Stimulated activated CD4-positive, alpha-beta T cell treated with anti-CD3 and anti-CD28 coated beads, Interleukin-4, amount 100 ng/mL, for 4 hours (primary cell): ENCODE results near the gene CRTC1.
"Not testable (repeated sequence)": the region's sequence is repeated elsewhere in the genome, so short reads cannot be mapped to it uniquely, and the experiment has no call there.

ENCODE experiments used
- DNase-seq, 2 experiments: peaks; one replicate each; pipeline ENCODE4 v3.0.0-alpha.2; 2020

CRTC1 gene

DNA sequence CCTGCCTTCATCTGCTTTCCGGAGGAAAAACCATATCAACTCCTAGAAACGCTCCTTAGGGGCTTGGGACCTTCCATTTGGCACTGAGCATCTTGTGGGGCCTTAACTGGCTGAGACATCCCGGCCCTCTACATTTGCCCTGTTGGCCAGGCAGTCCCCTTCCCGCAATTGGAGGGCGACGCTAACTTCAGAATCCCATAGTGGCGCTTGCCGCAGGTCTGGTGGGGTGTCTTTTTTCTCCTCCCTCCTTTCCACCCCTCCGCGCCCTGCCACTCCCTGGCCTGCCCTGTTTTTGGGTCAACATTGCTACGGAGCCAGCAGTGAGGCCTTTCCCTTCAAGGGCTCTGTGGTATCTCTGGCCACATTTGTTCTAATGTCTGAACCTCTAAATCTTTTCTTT is 13.6 kb upstream of the CRTC1 start:
- no peak for DNase-seq

DNA sequence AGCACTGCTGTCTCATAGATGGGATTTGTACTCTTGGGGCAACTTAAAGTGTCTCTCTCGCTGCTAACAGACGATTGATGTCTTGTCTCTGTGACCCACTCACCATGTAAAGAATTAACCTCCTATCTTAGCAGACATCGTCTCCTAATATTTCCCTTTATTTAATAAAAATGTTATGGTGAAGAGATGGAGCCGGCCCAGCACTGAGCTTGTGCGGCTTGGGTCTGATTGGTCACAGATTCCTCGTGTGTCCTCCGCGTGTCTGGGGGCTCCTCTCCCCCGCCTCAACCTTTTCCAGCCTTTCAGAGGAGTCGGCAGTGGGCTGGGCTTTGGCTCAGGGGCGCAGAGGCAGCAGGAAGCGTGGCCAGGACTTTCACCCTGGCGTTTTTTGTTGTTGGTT is 13.2 kb upstream of the CRTC1 start:
- DNase-seq = no peak

DNA sequence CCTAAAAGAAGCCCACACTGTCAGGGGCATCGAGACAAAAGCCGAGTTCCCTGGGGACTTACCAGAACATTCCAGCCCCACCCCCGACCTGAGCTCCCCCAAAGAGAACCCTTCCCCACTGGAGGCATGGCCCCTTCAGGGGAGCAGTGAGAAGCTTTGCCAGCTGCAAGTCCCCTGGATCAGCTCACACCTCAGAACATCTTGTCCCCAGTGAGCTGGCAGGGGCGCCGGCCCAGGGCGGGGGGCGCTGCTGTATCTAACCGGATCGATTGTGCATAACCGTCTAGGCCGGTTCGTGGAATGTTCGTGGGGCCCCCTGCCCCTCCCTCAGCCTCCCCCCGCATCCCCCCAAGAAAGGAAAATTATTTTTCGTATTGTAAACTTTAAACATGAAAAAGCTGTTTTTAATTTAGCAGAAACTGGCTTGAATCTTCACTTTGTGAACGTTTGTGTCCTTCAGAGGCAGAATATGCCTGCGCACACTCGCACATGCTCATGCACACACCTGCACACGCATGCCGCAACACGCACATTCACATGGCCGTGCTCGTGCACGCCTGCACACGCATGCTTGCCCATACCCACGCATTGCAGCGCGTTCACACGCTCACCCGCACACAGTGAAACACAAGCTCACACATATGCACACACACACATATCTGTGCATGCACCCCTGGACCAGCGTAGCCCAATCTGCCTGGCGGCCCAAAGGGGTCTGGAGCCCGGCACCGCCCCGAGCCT is 12.0 kb upstream of the CRTC1 start:
- DNase-seq = no peak

DNA sequence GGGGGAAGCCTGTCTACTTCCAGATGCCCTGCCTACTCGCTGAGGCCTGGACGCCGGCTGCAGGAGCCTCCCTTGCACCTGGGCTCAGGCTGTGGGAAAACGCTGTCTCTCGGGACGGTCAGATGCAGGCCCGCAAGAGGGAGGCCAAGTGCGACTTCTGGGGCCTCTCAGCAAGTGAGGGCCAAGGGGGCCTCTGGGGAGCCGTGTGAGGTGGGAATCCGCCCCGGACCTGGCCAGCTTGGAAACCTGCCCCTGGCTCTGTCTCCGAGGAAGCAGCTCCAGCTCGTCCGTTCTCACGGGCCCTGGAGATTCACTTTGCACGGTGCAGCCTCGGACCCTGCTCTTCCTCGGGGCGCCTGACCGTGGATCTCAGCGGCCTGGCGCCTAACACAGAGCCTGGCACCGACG is 11.4 kb upstream of the CRTC1 start:
- DNase-seq = no peak

DNA sequence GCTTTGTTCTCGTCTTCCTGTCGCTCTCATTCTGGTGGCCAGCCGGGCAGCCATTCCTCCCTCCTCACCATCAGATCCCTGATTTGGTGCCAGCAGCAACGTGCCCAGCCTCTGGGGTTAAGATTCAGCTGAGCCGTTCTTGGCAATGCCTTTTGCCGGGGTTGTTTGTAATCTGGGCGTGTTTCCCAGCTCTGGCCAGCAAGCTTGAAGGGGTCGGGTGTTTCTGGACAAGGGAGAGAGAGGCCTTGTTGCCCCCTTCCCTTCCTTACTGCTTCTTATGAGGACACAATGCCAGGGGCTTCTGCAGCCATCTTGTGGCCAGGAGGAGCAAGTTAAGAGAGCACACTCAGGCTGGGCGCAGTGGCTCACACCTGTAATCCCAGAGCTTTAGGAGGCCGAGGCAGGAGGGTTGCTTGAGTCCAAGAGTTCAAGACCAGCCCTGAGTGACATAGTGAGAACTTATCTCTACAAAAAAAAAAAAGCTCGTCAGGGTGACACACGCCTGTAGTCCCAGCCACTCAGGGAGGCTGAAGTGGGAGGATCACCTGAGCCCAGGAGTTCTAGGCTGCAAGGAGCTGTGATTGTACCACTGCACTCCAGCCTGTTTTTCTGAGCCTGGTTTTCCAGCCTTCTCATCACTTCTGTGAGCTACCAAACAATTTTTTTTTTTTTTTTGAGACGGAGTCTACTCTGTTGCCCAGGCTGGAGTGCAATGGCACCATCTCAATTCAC is 10.7 kb upstream of the CRTC1 start:
- no peak for DNase-seq

DNA sequence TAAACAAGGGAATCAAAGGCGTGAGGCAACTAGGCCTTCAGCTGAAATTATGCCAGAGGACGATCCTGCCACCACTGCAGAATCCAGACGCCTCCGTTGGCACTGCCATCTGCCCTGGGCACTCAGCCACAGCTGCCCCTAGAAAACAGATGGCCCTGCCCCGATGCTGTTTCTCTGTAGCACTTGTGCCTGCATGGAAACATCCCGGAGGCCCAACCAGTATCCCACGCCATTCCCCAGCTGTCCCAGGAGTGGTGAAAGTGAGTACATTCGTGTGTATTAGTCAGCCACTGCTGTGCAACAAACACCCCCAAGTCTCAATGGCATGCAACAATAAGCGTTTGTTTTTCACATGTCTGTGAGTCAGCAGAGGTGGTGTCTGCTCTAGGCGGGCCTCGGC is 8.9 kb upstream of the CRTC1 start:
- DNase-seq = no peak

DNA sequence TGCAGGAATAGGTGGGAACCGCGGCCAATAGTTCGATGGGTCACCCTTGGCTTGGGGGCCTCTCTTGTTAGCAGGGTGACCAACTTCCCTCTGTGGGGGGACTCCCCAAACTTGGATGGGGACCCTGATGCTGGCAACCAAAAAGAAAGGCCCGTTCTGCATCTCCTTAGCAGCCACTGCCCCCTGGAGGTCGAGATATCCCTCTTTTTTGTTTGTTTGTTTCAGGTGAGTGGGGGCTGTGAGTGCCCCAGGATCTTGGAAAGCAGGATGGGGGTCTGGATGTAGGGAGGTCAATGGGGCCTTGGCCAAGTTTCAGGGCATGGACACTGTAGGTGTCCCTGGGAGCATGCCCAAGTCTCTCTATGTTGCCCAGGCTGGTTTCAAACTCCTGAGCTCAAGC is 7.7 kb upstream of the CRTC1 start:
- no peak for DNase-seq

DNA sequence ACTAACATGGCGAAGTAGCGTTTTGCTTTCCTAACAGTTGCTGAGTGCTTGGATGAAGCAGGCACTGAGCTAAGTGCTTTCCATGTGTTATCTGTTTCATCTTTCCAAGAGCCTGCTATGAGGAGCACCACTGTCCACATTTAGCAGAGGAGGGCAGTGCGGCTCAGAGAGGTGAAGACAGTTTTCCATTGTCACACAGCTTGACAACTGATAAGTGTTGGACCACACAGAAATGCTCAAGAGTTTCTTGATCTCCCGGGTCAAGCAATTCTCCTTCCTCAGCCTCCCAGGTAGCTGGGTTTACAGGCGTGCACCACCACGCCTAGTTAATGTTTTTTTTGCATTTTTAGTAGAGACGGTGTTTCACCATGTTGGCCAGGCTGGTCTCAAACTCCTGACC is 6.8 kb upstream of the CRTC1 start:
- no peak for DNase-seq

DNA sequence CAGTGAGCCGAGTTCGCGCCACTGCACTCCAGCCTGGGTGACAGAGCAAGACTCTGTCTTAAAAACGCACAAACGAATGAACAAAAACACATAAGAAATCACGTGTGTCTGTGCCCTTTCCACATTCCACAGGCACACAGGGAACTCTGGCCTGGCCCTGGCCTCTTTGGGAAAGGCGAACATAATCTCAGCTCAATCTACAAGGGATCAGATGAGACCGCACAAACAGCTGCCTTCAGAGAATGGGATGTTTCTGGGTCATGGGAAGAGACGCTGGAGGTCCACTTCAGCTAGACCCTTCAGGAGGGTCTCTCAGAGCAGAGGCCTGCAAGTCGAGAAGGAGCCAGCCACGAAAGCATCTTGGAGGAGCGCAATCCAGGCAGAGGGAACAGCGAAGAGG is 6.3 kb upstream of the CRTC1 start:
- no peak for DNase-seq

DNA sequence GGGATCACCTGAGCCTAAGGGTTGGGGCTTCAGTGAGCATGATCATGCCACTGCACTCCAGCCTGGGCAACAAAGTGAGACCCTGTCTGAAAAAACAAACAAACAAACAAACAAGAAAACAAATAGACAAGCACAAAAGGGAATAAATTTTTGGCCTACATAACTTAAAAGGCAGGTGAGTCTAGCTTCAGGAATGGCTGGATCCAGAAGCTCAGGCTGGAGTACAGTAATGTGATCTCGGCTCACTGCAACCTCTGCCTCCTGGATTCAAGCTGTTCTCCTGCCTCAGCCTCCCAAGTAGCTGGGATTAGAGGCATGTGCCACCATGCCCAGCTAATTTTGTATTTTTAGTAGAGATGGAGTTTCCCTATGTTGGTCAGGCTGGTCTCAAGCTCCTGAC is 3.3 kb upstream of the CRTC1 start:
- not testable (repeated sequence) for DNase-seq

DNA sequence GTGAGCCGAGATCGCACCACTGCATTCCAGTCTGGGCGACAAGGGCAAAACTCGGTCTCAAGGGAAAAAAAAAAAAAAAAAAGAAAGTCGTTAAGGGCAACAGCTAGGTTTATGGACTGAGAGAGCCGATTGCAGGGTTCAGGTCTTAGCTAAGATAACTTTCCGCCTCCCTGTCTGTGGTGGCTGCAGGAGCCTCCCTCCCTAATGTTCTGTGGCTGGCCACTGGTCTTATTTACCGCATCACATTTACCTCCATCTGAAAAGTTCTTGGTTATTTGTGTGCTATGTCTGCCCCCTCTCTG is 722 bp upstream of the CRTC1 start:
- no peak for DNase-seq

DNA sequence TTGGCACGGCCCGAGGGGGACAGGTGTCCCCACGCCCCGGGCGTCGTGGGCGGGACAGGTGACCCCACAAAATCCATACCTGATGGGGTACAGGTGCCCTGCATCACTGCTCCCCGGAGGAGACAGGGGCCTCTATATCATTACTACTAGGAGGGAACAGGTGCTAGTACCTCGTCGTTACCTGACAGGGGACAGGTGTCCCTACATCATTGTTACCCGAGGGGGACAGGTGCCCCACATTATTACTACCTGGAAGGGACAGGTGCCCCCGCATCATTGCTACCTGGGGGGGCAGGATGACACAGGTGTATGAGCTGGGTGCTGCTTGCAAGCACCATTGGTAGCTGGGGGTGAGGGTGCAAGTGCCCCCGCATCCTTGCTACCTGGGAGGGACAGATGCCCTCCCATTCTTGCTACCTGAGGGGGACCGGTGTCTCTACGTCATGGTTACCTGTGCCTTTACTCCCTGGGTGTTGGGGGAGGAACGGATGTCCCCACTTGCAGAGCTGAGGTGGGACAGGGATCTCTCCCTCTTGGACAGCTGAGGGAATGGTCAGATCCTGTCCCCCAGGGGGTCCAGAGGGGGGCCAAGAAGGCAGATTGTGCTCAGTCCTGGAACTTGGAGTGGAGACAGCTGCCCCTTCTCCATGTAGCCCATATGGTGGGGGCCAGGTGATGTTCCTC is 620 bp downstream of the CRTC1 start:
- DNase-seq = no peak

DNA sequence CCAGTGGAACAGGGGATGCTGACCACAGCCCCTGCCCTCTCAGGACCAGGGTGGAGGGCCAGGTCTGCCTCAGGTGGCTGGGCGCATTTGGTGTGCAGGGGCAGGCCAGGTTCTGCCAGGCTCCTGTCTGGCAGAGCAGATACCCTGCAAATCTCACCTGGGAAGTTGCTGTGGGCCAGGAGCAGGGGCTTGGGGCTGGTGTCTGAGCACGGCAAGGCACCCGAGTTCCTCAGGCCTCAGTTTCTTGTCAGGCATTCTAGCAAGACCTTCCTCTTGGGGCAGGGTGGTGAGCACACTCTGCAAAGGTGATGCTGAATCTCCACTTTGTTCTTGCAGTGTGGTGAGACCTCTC is 1.1 kb downstream of the CRTC1 start:
- no peak for DNase-seq

DNA sequence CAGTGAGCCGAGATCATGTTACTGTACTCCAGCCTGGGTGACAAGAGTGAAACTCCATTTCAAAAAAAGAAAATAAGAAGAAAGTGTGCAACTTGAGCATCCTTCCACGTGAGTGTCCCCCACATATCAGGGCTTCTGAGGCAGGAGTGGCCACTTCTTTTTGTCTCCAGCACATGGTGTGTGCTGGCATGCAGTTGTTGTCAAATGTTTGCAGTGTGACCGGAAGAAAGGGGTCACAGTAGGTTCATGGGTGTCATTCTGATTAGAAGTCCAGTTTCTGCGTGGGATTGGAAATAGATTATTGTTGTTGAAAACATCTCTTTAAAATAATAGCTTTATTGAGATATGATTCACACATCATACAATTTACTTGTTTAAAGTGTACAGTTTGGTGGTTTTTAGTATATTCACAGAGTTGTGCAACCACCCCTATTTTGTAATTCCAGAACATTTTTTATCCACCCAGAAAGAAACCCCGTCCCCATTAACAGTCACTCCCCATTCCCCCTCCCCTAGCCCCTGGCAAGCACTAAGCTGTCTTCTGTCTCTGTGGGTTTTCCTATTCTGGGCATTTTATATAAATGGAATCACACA is 2.2 kb downstream of the CRTC1 start:
- DNase-seq = no peak

DNA sequence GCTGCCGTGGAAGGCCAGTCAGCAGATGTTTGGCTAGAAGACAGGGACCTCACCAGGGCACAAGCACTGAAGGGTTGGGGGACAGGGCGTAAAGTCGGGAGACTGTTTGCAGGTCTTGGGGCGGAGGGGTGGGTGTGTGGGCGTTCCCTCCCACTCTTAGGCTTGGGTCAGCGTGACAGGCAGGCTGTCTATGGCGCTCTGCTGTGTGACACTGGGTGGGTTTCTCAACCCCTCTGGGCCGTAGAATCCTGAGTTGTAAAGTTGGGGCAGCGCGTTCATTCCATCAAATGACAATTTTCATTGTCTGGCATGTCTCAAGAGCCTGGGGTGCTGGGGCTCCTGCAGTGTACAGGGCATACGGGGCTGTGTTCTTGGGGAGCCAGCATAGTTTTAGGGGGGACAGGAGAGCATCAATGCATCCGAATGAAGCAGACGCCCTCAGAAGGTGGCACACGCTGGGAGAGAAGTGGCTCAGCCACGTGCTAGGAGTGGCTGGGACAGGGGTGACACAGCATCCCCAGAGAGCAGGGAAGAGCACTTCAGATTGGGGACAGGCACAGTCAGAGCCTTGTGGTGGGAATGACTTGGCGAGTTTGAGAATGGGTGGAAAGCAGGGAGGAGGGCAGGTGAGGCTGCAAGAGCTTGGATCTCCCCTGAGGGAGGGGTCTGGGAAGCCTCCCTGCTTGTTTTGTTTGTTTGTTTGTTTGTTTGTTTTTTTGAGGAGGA is 4.4 kb downstream of the CRTC1 start:
- no peak for DNase-seq

DNA sequence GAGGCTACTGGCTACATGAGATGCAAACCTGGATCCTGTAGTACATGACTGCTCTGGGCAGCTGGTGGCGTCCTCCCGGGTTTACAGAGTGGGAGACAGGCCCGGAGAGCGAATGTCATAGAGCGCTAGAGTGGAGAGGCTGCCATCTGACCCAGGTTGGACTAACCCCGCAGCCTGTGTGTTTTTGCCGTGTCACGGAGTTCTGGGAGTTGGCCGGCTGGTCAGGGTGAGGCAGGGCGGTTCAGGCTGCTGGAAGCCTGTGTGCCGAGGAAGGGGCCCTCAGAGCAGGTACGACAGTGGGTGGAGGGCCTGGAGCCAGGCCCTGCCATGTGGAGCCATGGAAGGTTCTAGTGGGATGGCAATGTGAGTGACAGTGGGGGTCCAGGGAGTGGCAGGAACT is 12.5 kb downstream of the CRTC1 start:
- DNase-seq = no peak

DNA sequence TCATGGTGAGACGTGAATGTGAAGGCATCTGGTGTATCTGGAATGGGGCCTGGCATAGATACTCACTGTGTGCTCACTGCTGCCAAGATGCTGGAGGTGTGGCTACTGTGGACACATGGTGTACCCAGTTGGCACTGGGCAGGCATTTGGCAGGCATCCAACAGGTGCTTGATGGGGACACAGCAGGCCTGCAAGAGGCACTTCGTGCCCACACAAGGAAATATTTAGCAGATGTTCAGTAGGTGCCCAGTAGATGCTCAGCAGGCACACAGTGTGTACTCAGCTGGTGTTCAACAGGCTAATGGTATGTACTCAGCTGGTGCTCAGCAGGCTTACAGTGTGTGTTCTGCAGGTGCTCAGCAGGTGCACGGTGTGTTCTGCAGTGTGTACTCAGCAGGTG is 14.2 kb downstream of the CRTC1 start:
- DNase-seq = no peak

DNA sequence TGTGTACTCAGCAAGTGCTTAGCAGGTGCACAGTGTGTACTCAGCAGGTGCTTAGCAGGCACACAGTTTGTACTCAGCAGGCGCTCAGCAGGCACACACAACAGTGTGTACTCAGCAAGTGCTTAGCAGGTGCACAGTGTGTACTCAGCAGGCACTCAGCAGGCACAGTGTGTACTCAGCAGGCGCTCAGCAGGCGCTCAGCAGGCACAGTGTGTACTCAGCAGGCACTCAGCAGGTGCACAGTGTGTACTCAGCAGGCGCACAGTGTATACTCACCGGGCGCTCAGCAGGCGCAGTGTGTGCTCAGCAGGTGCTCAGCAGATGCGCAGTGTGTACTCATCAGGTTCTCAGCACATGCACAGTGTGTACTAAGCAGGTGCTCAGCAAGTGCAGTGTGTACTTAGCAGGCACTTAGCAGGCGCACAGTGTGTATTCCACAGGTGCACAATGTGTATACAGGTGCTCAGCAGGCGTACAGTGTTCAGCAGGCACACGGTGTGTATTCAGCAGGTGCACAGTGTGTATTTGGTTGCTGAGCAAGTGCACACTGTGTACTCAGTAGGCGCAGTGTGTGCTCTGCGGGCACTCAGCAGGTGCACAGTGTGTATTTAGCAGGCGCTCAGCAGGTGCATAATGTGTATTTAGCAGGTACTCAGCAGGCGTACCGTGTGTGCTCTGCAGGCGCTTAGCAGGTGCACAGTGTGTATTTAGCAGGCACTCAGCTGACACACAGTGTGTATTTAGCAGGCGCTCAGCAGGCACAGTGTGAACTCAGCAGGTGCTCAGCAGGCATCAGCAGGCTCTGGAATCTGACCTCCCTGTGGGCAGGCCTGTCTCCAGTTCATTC is 15.1 kb downstream of the CRTC1 start:
- DNase-seq = no peak

DNA sequence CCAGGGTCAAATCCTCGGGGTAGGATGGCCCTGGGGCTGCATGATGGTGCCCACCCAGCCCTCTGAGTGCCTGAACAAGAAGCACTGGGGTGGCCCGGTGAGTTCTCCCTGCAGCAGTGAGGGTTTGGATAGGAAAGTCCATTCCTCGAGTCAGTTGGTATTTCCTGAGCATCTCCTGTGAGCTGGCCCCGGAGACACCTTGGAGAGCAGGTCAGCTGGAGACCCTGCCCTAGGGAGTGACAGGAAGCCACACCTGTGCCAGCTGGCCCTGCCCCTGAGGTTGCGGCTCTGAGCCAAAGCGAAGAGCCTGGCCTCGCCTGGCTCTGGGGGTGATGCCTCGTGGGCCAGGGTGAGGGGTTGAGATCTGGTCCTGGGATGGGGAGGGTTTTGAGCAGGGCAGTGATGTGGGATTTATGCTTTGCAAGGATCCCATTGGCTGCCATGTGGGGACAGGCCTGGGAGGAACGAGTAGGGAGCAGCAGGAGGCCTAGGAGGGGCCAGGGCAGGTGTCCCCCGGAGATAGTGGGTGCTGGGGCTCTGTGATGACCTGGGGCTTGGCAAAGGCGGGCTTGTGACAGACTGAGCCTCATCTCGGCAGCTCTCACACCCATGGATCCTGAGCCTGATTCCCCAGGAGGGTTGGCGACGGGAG is 16.0 kb downstream of the CRTC1 start:
- DNase-seq = no peak

DNA sequence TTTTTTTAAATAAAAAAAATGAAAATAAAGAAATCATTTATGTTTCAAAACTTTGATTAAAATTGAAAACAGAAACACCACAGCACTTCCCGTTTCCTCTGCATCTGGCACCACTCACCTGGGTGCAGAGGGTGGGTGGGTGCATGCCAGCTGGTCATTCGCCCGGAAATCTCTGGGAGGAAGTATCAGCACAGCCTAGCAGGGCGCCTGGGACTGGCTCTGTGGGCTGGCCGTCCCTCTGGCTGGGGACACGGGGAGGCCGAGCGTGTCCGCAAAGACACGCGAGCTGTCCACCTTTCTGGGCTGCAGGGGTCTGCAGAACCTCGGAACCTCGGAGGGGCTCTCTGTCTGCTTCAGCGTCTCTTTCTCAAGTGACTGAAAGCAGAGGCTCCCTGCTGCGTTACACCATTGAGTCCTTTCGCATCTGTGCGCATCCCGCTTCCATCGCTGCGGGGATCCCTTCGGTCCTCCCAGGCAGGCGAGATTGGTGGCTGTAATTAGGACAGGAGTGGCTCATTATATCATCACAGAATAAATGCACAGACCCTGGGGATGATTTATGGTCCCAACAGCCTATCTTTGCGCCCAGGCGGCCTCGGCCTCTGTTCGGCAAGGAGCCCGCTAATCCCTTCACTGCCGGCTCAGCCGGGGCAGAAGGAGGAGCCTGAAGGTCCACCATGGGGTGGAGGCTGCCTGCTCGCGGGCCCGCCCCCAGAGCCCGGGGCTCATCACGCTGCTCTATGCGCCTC is 17.2 kb downstream of the CRTC1 start:
- DNase-seq = peak; percentile 61 to 64

DNA sequence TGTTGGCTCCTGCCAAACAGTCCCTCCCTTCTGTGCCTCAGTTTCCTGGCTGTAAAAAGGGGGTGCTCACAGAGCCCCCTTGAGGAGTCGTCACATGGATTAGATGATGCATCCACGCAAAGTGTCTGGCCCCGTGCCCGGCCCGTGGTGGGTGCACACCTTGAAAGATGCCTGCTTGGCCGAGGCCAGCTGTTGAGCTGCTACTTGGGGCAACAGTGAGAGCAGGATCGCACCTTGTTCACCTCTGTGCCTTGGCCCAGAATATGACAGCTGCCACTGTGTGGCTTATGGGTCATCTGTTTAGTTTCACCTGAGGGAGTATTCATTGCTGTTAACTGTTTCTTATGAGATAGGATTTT is 17.7 kb downstream of the CRTC1 start:
- no peak for DNase-seq
